NCI-H1694 (cell line): ENCODE measurements around the gene CALCB.
"Not testable (repeated sequence)": the region's sequence is repeated elsewhere in the genome, so short reads cannot be mapped to it uniquely, and the experiment has no call there.

ENCODE experiments used
- DNase-seq: peaks from one replicate; lab custom pipeline; 2025; lab: John Stamatoyannopoulos, UW

Gene CALCB

GRCh38 chr11:15073361-15074205 lies at the start of gene CALCB:
CALCB (plus strand) TSS chr11:15073593; CDS start chr11:15074719, 1,126 bp downstream.
- peak; percentile 25 for DNase-seq

GRCh38 chr11:15027011-15027410 lies 46.4 kb upstream of the CALCB start:
- DNase-seq = no peak

GRCh38 chr11:15027956-15028355 lies 45.4 kb upstream of the CALCB start:
- DNase-seq = no peak

- no peak for DNase-seq
These were observed 45.0 kb upstream of the CALCB start for GRCh38 chr11:15028379-15028778.

- not testable (repeated sequence) for DNase-seq
These were observed 41.4 kb upstream of the CALCB start for GRCh38 chr11:15031945-15032344.

GRCh38 chr11:15034687-15035267 lies 38.6 kb upstream of the CALCB start:
- DNase-seq = no peak

GRCh38 chr11:15035283-15035682 lies 38.1 kb upstream of the CALCB start:
- DNase-seq = no peak

GRCh38 chr11:15038963-15039362 lies 34.4 kb upstream of the CALCB start:
- no peak for DNase-seq

GRCh38 chr11:15045209-15045608 lies 28.2 kb upstream of the CALCB start:
- no peak for DNase-seq

- no peak for DNase-seq
These were observed 27.5 kb upstream of the CALCB start for GRCh38 chr11:15045891-15046290.

GRCh38 chr11:15046673-15047072 lies 26.7 kb upstream of the CALCB start:
- DNase-seq = not testable (repeated sequence)

GRCh38 chr11:15048616-15049015 lies 24.8 kb upstream of the CALCB start:
- no peak for DNase-seq

GRCh38 chr11:15053191-15053685 lies 20.2 kb upstream of the CALCB start:
- DNase-seq = no peak

- DNase-seq = no peak
These were observed 17.6 kb upstream of the CALCB start for GRCh38 chr11:15055620-15056356.

GRCh38 chr11:15057329-15057728 lies 16.1 kb upstream of the CALCB start:
- no peak for DNase-seq

- no peak for DNase-seq
These were observed 14.1 kb upstream of the CALCB start for GRCh38 chr11:15059132-15059915.

- no peak for DNase-seq
These were observed 10.8 kb upstream of the CALCB start for GRCh38 chr11:15062599-15062998.

- not testable (repeated sequence) for DNase-seq
These were observed 3.6 kb upstream of the CALCB start for GRCh38 chr11:15069751-15070150.

- no peak for DNase-seq
These were observed 1.7 kb upstream of the CALCB start for GRCh38 chr11:15071556-15072255.

GRCh38 chr11:15072551-15073143 lies 746 bp upstream of the CALCB start:
- no peak for DNase-seq
